Embryonic facial prominence (tissue), 1 donor: ENCODE results near the gene UBE2M.
"Not testable (repeated sequence)": the region's sequence is repeated elsewhere in the genome, so short reads cannot be mapped to it uniquely, and the experiment has no call there.

Source experiments
- DNase-seq: peaks from one replicate; pipeline ENCODE4 v3.0.0-alpha.2; 2016; ENCODE audit errors: extremely low spot score

The UBE2M gene

DNA sequence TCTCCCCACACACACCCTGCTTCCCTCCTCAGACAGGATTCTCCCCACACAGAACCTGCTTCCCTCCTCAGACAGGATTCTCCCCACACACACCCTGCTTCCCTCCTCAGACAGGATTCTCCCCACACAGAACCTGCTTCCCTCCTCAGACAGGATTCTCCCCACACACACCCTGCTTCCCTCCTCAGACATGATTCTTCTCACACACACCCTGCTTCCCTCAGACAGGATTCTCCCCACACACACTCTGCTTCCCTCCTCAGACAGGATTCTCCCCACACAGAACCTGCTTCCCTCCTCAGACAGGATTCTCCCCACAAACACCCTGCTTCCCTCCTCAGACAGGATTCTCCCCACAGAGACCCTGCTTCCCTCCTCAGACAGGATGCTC lies 19.2 kb downstream of the UBE2M start:
- DNase-seq = not testable (repeated sequence)

DNA sequence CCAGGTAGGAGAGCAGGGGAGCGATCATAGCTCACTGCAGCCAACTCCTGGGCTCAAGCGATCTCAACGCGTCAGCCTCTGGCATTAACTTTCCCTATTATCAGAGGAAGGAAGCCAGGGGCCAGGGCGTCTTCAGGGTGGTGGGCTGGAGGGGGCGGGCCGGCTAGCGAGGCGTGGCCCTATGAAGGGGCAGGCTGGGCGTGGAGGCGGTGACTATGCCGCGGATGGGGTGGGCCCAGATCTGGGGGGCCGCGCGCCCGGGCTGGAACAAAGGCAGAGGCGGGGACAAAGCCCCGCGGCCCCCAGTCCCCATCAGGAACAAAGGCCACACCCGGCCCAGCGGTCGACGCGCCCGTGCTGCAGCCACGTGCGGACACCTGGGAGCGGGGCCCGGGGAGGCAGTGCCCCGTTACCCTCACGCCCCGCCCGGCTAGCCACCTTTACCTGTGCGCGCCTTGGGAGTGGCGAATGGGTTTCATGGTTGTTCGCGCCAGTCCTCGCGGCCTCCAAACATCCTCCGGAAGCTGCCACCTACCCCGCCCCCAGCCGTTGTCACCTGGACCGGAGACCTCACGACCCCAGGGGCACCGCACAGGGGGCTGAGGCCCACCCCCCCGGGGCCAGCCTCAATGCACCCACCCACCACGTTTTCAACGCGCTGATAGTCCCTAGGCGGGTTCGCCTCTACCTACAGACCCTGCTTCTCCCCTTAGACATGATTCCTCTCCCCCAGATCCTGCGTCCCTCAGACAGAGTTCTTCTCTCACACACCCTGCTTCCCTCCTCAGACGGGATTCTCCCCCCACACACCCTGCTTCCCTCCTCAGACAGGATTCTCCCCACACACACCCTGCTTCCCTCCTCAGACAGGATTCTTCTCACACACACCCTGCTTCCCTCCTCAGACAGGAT lies 19.9 kb downstream of the UBE2M start:
- DNase-seq = no peak

DNA sequence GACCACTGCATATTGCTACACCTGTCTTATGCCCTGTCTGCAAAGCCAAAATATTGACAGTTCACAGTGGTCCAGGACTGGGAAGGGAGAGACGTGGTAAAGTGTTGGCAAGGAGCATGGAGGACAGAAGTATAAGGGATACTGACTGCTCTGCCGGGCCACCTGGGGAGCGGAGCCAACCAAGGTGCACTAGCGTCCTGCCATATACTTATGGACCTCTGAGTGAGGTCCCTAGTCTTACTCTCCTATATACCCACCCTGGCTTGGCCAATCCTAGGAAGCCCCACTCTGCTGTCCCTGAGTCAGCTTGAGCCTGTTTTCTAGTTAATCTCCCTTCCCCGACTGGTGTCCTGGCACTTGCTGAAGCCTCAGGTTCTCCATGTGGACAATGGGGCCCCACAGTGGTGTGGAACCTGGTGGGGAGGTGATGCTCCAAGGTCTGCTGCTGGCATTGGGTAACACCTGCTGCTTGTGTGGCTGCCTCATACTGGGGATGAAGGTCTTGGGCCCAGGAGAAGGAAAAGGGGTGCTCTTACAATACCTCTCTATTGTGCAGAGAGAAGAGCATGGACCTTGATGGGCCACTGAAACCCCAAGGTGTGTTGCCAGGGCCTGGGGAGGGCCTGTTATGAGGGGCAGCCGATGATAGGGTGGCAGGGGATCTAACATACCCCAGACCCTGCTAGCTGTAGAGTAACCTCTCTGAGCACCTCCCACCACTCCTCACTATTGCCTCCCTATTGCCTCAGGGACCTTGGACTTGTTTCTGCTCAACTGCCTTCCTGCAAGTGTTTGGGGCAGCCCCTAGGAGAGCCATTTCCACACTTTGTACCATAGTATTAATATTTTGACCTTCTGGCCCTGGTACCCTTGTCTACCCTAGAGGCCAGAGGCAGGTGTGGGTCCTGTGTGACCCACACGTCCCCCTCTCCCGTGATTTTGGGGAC lies 21.3 kb downstream of the UBE2M start:
- no peak for DNase-seq

DNA sequence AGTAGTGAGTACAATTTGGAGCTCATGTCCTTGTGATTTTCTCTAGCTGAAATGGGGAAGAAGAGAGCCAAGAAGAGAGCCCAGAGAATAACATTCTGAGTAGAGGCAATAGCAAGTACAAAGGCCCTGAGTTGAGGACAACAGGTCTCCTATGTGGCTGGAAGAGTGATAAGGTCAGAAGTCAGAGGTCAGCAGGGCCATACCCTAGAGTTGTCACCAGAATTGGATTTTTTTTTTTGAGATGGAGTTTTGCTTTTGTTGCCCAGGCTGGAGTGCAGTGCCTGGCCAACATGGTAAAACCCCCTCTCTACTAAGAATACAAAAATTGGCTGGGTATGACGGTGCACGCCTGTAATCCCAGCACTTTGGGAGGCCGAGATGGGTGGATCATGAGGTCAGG lies 22.6 kb downstream of the UBE2M start:
- DNase-seq = no peak

DNA sequence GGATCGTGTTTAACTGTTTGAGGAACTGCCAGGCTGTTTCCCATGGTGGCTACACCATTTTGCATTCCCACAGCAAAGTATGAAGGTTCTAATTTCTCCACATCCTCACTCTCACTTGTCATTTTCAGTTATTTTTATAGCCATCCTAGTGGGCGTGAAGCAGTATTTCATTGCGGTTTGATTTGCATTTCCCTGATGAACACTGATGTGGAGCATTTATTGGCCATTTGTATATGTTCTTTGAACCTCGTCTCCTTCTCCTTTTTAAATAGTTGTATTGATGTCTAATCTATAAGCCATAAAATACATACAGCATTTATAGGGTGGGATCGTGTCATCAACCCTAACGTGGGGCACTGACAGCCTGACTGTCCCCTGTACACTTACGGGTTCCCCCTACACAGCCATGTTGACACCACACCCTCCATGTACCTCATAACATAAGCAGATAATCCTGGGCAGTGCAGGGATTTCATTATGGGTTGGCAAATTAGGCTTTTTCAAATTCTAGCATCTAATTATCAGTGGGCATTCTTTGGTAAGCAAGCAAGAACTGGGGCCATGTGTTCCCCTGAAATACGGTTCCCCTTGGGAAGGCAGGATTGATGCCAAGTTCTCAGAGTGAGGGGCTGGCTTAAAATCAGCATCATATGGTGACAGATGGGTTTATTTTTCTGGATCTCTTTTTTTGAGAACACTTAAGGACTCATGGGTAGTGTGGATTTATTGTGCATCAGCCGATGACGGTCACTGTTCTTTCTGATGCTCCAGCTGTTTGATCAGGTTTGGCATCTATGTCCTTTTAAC lies 27.2 kb downstream of the UBE2M start:
- DNase-seq = no peak

DNA sequence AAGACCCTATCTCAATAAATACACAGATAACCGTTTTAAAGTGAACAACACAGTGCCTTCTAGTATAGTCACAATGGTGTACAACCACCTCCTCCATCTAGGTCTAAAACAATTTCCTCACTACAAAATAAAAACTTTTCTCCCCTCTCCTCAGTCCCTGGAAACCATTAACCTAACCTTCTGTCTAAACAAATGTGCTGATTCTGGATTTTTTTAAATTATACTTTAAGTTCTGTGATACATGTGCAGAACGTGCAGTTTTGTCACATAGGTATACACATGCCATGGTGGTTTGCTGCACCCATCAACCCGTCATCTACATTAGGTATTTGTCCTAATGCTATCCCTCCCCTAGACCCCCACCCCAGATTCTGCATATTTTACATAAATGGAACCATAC lies 29.0 kb downstream of the UBE2M start:
- DNase-seq = no peak

DNA sequence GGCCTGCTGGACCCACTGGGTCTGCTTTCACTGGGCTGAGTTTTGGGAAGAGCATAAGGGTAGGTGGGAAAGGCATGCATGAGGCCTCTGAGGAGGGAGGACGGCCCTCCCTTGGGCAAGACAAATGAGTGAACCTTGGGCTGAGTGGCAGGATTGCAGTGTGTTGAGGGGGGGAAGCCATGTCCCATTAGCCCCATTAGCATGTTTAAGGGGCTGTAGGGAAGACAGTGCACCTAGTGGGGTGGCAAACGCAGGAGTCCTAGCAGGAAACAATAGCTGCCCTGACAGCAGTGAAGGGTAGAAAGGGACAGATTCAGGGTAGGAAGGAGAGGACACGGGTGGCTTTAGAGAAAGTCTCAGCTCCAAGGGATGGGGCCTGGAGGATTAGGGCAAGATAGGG lies 35.7 kb downstream of the UBE2M start:
- no peak for DNase-seq

DNA sequence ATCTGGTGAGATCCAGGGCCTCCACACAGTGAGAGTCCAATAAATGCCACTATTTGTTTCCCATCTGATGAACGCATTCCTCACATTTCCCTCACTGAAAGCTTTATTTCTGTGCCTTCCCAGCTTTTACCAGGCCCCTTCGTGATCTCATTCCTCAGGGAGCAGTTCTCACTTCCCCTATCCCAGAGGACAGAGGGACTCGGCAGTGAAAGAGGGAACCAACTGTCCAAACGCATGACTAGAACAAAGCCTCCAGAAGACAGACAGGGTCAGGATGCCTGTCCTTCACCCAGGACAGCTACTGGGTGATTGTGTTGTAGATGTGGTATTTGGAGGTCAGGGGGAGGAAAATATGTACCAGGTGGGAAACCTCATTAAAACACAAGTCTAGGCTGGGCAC lies 36.8 kb downstream of the UBE2M start:
- DNase-seq = no peak

DNA sequence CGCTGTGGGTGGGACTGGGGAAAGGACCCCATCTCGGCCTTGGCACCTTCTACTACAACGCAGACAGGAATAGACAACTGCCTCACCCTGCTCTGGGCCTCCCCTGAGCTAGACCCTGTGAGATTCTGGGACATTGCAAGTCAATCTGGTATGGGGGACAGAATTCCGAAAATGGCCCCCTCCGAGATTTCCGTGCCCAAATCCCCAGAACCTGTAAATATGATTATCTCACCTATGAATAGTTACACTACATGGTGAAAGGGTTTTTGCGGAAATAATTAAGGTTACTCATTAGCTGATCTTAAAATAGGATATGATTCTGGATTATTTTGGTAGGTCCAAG lies 38.2 kb downstream of the UBE2M start:
- DNase-seq = no peak

DNA sequence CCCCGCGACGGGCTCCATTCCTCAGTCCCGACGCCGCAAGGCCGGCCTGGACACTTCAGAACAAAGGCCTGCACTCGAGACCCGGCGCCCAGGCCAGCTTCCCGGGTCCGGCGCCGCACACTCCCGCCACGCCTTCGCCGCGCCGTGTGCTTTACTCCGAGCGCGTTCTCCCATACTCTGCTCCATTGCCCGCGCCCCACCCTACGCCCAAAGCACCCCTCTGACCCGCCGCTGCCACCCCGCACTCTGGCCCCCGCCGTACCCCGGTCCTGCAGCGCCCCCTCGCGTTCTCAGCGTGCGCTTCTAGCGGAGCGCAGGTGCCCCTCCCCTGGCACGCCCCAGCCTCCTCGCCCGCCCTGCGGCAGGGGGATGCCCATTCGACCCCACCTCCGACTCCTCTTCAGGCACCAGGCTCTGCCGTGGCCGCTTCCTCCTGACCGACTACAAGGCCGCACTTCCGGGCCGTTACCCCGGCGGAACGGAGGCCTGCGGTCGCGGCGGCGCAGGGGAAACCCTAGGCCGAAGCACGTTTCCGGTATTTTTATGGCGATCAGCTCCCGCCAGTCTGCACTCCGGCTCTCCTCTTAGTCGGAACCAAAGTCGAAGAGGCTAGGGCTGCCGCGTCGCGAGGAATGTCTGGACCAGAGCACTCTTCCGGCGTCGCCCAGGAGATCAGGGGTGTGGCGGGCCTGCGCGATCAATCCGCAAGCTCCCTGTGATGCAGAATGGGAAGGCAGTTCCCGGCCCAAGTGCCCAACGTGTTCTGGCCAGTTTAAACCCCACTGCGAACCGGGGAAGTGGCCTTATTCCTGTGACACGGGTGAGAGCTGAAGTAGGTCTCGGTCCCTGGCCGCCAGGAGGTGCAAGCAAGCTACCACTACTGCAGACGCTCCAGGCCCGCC lies 38.8 kb downstream of the UBE2M start, which contains the start of gene ZBTB45:
ZBTB45 (minus strand) TSS at position 456 of the 902 bp plus-strand sequence. CDS start 2,137 bp downstream, outside the sequence.
- DNase-seq = peak; percentile 96

DNA sequence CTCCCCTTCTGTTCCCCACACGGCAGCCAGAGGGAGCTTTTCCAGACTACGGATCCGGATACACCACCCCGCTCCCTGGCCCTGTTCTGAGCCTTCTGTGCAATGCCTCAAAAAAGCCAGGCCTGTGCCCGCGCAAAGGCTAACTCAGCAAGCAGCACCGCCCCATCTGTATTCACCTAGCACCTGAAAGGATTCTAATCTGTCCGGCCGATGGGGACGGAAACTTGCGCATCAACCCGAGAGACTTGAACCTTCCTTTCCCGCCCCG lies 39.4 kb downstream of the UBE2M start:
- peak; percentile 54 for DNase-seq

DNA sequence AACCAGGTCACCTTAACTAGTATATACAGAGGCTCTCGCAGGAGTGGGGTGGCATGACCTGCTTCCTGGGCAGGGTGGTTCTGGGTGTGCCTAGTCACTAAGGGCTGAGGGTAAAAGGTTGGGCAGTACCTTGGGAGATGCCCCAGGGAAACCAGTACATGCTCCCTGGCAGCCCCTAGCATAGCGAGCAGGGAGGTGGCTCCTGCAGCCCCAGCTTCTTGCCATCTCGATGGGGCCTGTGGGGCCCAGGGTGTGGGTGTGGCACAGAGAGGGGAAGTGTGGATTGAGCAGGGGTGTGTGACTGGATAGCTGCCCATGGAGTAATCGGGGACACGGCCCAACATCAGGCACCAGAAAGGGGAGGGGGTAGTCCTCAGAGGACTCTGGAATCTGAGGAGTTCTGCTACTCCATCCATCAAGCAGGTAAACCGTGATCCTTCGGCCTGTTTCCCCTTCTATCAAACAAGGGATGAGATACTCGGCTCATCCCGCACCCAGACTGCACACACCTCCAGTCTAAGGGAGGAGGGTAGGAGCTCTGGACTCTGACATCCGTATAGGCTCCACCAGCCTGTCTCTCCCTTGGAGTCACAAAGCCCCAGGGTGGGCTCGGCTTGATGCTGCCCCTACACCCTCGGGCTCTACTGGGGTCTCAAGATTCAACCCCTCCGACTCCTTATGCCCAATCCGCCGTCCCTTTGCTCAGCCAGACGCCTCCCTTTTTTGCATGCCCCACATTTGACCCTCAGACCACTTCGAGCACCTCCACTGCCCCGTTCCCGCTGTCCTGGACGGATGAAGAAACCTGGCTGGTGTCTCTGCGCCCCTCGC lies 39.9 kb downstream of the UBE2M start:
- no peak for DNase-seq

DNA sequence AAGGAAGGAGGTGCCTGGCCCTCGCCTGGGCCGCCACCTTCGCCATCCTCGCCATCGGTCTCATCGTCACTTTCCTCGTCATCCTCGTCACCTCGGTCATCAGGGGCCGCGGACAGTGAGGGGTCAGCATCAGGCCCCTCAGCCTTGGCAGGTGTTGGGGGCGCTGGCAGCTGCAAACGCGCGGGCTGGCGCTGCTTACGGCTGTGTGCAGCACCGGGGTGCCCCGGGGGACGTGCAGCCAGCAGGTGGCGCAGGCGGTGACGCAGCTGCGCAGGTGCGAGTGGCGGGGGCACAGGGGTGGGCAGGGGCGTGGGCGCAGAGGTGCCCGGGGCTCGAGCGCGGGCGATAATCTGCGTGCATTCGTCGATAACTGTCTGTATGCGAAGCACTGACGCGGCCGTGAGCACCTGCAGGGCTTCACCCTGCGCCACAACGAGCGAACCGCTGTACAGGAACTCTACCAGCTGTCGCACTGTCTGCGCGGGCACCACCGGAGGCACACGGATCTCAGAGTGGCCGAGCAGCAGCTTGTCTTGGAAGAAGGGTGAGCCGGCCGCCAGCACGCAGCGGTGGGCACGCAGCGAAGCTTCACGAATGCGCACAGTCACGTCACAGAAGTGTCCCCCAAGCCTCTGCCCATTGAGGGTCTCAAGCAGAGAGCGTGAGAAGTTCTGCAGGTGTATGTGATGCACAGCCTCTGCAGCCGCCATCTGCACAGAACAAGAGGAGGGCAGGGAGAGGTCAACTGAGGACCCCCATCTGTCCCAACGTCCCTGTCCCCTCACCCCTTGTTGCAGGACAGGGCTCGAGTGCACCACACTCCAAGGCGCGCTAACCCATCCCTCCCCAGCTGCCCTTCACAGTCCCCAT lies 41.2 kb downstream of the UBE2M start:
- no peak for DNase-seq

DNA sequence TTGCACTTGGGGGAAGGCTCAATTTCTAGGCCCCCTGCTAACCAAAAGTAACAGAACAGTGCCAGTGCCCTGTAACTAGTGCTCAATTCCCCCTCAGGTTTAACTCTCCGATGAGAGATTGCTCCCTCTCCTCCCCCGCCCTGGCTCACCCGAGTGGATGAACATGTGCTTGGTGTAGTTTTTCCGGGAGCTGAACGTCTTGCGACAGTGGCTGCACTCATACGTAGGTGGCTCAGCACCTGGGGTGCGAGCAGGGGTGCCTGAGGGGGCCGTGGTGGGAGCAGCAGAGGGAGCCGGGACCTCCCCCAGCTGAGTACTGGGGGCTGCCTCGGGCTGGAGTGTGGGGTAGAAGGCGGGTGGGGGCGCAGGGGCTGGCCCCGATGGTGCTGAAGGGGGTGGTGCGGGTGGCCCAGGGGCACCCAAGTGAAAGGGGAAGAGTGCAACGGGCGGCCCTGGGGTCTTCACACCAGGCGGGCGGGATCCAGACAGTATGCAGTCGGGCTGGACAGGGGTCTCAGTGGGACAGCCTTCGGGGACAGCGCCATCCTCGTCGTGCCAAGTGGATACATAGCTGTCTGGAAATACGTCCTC lies 42.1 kb downstream of the UBE2M start:
- DNase-seq = no peak

DNA sequence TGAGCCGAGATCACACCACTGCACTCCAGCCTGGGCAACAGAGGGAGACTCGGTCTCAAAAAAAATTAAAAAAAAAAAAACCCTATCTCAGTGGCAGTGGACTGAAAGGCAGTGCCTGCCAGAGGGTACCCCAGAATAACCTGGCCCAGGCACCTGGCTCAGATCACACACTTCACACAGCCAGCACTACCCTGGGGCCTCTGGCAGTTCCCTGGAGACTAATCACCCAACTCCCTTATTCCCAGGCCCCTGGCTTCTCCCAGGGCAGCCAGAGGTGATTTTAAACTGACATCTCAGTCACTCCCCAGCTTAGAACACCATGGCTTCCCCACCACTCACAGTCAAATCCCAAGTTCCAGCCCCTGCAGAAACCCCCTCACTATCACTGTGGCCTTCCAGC lies 43.2 kb downstream of the UBE2M start:
- no peak for DNase-seq

DNA sequence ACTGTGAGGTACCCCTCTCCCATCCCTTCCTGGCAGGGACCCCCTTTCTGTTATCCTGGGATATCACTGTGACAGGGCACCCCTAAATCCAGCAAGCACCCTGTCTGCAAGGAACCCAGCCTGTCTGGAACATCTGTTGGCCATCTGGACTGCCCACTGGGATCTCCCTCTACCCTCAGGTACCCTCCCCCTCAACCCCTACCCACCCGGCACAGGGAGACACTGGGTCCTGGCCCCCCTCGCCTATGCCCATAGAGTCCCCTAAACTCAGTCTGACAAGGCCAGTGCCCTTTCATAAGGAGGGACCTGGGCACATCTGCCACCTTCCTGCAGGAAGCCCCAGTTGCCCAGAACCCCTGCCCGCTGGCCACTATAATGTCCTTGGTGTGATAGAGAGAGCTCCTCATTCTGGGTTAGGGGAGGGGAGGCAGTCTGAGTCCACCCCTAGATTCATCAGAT lies 43.8 kb downstream of the UBE2M start:
- DNase-seq = no peak

DNA sequence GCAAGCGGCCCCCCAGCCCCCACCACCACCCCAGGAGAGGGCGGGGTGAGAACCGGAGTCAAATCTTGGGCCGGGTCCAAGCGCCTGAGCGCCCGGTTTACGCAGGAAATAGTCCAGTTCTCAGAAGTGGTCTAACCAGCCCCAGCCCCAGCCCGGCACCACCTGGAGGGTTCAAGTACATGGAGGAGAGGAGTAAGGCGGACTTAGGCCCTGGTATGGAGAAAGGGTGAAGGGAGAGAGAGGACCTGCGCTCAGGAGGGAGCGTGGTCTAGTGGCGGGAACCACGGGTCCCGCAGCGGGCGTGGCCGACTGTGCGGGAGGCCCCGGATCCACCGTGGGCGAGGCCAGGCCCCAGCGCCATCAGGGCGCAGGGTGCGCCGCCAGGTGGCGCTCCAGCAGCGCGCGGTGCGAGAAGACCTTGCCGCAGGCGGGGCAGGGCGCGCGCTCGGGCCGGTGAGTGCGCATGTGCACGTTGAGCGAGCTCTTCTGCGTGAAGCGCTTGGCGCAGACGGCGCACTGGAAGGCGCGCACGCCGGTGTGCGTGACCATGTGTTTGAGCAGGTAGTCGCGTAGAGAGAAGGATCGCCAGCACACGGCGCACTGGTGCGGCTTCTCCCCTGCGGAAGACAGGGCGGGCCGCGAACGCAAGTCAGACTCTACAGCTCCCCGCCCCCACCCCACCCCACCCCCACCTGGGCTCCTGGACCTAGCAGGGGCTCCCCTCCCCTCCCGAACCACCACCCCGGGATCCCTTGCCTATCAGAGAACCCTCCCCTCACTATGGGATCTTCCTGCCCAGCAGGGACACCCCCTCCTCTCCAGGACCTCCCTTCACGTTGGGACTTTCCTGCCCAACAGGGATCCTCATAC lies 44.5 kb downstream of the UBE2M start:
- peak; percentile 71 for DNase-seq
